Renal cortex interstitium (tissue), 11 donors: ENCODE data around the gene KCNQ1. TPM values are rescaled to one million over a fixed set of nuclear protein-coding genes. Genes with fewer than 3 reads are reported as not detected.
A peak's percentile ranks its signal among the peaks of the same experiment; 100 is the strongest.

Source experiments
- DNase-seq, 11 donors: peaks; one replicate each; pipeline ENCODE4 v3.0.0-alpha.2; 2013; ENCODE audit warnings: low read depth in 9 of 11, low spot score in 4 of 11; ENCODE audit errors: extremely low read depth in 1 of 11
- polyA plus RNA-seq, 3 donors: library from polyadenylated mRNA; unstranded; fragments of 120-200 nt; gene quantifications; one replicate each; pipeline ENCODE4 v1.2.1, GENCODE V29; 2013; ENCODE audit not compliant: insufficient read length in 3 of 3

Gene KCNQ1
- polyA plus RNA-seq, 3 donors = 9.2 to 13.2 (median 10.6) TPM

DNA sequence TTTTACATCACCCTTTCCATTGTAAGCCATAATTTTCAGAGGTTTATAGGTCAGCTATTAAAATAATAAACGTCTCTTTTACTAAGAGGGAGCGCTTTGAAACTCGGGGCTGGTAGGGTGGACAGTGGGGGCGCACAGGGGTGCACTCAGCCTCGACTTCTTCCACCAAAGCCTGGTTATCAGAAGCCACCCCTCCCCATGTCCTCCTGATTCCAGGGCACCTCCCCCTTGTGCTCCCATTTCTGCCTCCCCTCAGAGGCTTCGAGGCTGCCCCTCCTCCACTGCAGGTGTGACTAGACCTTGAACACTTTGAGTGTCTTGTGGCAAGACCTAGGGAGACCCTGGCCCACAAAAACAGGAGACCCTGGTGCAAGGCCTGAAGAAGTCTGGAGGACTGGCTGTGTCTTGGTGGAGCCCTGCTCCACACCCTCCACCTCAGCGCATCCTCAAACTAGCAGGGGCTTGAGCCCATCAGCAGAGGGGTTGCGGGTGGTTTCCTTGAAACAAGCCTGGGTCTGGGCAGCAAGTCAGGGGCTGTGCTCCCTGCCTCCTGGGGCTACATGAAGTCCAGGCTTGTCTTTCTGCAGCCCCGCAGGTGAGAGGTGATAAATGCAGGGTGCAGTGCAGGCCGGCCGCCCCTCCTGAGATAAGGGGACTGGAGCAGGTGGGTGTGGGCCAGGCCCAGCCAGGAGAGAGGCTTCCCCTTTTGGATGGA, 437.7 kb downstream of the KCNQ1 start:
- DNase-seq = no peak

DNA sequence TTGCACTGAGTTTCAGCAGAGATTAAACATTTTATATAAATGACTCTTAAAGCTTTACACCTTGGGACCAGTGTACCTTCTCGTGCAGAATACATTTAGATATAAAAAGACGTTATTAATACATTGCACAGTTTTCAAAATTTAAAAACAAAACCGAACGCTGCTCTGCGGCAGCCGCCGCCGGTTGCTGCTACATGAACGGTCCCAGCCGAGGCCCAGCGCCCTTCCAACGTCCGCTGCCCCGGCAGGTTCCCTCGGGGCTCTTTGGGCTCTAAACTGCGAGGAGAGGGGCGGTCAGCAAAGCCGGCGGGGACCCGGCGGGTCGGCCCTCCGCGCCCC, 438.8 kb downstream of the KCNQ1 start:
- no peak for DNase-seq

DNA sequence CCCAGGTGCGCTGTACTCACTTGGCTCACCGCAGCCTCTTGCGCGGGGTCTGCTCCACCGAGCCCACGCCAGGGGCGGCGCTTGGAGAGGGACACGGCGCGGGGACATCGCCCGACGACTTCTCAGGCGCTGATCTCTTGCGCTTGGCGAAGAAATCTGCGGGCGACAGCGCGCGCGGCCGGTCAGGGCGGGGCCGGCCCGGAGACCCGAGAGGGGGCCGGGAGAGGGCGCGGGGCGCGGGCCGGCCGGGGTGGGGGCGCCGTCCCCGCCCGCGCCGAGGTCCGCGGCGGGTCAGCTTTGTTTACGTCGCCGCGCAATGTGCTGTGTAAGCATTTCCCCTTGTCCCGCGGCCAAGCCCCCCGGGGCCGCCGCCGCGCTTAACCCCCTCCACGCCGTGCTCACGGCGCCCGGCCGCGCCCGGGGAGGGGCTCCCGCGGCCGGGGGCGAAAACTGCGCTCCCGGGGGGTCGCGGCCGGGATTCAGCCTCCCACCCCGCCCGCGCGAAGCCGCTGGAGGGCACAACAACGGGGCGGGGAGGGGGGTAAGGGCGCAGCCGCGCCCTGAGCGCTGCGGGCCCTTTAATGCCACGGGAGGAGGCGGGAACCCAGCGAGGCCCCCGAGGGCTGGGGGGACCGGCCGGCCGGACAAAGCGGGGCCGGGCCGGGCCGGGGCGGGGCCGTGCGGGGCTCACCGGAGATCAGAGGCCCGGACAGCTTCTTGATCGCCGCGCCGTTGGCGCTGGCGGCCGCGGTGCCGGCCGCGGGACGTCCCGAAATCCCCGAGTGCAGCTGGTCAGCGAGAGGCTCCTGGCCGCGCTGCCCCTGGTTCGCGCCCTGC, 439.4 kb downstream of the KCNQ1 start:
- DNase-seq = no peak

DNA sequence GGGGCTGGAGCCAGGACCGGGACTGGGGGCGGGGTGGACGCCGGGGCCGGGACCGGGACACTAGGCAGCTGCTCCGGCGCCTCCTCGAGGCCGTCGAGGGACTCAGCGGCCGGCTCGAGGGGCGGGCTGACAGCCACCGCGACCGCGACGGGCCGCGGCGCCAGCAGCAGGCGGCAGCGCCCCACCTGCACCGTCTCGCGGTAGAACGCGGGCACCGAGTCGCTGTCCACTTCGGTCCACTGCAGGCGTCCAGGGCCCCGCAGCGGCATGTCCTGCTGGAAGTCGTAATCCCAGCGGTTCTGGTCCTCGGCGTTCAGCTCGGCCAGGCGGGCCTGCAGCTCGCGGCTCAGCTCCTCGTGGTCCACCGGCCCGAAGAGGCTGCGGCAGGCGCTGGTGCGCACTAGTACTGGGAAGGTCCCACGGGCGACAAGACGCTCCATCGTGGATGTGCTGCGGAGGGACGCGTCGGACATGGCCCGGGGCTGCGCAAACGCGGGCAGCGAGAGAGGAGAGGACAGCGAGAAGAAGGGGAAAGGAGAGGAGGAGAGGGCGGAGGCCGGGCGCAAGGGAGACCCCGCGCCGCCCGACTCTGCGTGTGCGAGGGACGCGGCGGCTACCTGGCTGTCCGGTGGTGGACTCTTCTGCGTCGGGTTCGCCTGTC, 440.3 kb downstream of the KCNQ1 start:
- peak in 2 of 11 donors; percentile 59 to 61 for DNase-seq

DNA sequence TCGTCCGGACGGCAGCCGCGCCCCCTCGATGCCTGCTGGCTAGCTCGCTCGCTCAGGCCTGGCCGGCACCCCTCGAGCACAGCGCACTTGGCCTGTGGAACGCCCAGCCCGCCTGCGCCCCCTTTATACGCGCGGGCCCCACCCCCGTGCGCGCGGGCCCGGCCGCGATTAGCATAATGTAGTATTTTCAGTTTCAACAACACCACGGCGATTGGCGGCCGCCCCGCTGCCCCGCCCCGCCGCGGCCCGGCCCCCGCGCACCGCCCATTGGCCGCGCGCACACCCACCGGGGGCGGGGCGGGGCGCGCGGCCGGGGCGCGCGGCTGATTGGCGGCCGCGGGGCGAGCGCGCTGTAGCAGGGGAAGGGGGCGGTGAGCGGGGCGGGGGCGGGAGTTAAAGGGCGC, 440.9 kb downstream of the KCNQ1 start, which contains the start of gene CDKN1C:
TSS of gene CDKN1C (minus strand) at position 98 of the 404 bp plus-strand sequence. CDS start 319 bp downstream, outside the sequence.
- peak in 9 of 11 donors; percentile 65 to 92 (median 83) for DNase-seq

DNA sequence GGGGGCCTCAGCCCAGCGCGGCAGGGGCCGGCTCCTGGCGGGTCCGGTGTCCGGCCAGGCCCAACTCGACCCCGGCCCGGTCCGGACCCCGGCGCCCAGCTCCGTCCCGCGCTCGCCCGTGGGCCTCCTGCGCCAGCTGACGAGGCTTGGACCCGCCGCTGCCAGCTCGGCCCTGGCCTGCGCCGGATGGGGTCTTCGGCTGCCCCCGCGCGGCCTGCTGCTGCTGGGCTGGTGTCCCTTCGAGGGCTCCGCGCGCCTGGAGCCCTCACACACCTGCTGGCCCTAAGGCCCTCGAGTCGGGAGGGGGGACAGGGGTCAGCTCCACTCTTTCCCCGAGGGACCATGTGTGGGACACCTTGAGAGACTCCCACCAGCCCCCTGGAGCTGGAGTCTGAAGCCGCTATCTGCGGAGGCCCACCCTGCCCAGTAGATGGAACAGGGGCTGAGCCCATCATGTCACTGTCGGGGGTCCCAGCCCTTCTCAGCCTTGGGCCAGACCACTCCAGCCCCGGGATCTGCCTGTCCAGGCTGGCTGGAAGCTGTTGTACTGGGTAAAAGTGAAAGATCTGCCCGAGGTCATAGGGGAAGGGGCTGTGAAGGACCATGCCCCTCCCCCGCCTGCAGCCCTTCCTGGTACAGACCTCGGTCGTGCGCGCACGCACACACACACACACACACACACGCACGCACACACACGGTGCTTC, 441.5 kb downstream of the KCNQ1 start:
- DNase-seq = peak in 3 of 11 donors; percentile 56 to 59 (median 56)

DNA sequence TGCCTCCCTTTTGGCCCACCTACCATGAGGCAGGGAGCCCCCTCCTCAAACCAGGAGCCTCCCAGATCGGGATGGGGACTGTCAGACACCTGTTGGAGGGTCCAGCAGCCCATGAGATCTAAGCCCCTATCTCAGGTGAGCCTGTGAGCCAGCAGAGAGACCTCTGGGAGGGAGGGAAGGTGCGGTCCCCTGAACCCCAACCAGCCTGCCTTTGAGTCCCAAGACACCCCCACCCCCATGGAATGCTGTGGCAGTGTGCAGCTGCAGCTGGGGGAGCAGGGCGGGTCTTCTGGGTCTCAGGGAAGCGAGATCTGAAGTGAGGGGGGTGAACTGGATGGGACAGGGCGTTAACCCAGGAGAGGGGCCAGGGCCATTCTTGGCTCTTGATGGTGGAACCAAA, 442.1 kb downstream of the KCNQ1 start:
- DNase-seq = no peak

DNA sequence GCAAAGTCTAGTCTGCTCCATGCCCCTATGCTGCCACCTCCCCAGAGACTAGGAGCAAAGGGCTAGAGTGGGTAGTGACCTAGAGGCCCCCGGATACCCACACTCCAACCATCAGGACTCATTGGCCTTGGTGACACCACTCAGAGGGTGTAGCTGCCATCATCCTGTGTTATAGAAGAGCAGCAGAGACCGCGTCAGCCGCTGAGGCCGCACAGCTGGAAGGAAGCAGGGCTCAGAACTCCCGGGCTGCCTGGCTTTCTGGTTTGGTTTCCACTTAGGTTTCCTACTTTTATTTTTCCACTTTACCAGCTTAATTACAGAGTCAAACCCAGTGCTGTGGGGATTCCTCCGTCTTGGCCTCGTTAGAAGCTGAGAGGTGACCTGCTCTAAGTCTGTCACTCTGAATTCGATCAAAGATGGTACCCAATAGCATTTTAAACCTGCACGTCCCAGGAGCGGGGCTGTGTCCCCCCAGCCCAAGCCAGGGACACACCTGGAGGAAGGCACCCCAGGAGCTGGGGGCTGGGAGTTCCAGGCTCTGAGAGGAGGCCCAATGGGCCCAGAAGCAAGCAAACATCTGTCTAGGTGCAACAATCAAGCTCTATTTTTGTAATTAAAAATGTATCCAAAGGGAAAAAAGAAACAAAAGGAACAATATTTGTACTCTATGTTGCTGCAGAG, 442.8 kb downstream of the KCNQ1 start:
- no peak for DNase-seq

DNA sequence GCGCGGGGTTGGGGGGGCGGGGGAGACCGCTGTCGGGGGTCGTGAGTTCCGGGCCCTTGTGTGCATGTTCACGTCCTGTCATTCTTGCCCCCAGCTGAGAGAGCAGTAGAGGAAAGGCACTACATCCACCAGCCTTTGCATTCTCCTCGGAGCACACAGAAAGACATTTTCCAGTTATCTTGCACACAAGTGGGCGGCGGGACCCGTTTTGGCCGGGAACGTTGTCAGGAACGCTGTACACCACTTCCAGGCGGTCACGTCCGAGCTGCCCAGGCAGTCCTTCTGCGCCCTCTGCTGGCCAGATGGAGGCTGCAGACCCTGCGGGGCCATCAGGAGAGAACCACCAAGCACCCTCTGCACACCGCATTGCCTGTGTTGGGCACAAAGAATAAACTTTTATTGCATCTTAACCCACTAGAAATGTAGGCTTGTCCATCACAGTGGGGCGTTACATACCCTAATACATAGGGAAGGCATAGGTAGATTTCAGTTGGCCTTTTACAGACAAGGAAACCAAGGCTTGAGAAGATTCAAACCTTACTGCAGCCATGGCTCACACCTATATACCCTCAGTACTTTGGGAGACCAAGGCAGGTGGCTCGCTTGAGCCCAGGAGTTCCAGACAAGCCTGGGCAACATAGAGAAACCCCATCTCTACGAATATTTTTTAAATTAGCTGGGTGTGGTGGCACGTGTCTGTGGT, 443.6 kb downstream of the KCNQ1 start:
- DNase-seq = peak in 8 of 11 donors; percentile 81 to 87 (median 82)

DNA sequence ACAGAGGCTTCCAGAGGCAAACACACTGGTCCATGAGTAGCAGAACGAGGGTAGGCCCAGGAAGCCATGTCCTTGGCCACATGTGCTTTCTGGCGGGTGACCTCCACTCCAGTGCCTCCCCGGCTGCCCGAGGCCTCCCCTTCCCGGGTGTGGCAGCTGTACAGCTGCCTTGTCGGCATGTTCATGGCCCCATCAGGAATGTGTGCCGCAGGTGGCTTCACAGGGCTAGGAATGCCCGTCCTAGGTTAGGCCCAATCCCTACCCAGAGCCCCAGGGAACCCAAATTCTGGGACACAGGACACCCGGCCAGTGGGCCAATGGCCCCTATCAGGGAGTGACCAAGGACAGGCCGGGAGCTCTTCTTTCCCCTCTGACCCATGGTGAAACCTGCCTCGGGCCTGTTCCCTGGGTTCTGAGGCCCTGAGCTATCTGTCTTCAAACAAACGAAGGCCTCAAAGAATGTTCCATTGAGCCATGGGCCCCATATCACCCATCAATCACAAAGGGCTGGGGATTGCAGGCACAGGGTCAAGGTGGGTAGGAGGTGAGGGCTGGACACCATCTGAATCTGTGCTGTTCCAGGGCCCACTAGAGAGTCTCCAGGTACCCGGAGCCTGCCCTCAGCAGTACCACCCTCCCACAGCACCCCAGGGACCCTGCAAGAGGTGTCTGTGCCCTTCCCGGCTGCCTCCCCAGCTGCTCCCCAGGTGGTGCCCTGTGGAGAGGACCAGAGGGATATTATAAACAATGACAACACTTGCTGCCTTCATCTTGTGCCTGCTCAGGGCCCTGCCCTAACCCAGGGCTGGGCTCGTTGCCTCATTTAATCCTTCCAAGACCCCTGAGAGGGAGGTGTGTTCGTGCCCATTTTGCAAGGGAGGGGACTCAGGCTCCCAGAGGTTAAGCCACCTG, 444.8 kb downstream of the KCNQ1 start:
- DNase-seq = no peak

DNA sequence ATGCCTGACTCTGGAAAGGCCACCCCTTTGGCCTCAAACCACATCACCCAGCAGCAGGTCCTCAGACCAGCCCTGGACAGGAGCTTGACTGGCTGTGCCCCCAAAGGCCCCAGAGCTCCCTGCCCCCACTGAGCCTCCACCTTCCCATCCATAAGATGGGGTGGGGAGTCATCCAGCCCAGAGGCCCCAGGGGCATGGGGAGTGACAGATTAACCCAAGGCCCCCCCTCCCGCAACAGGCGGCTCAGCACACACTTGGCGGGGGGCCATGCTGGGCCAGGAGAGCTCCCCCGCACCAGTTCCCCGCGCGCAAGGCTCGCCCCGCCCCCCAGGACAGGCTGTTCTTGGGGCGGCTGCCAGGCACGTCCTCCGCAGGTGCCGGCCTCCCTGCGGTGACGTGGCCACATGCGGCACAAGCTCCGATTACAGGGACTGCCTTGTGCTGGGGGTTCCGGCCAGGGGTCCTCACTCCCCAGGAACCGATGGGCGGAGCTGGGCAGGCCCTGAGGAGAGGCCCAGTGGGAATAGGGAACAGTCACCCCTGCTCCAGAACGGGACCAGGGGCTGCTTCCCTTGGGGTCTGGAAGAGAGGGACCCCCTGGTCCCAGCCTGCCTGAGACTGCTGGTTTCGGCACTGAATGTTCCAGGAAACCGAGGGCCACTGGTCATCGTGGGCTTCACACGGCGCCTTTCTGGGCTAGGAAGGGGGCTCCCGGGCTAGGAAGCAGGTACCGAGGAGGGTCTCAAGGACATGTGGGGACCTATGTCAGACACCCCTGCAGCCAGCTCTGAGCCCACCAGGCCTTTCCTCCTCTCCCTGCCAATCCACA, 445.9 kb downstream of the KCNQ1 start:
- peak in 6 of 11 donors; percentile 65 to 71 (median 67) for DNase-seq

DNA sequence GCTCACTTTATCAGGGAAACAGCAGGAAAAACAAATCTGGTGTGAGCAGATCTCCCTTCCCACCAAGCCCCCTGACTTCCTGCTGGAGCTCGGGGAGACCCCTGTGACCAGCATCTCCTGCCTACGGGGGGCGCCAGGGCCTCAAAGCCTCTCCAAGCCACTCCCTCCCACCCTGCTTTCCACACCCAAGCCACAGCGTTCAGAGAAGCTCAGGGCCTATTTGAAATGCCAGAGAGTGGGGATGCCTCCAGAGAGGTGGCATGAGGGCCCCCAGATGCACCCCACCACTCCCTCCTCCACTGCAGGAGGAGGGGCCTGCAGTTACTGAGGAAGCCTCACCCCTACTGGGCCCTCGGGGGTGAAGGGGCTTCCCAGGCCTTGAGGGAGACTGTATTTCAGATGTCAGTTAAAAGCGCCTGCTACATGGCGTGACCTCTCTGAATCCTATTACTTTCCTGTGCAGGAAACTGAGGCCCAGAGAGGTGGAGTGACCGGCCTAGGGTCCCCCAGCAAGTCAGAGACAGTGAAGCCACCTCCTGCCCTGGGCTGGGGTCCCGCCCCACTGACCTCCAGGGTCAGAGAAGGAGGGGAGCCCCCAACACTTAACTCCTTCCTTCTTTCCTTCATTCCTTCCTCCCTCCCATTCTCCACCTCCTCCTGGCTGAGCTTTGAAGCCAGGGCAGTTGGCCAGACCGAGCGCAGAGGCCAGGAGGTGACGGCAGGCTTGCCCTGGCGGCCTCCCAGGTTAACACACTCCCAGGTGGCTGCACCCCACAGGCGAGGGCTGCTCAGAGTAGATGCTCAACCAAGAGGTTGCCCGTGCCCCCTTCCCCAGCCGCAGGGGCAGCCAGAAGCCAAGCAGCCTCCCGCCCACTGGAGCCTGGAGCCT, 446.8 kb downstream of the KCNQ1 start:
- peak in 1 of 11 donors; percentile 62 for DNase-seq

DNA sequence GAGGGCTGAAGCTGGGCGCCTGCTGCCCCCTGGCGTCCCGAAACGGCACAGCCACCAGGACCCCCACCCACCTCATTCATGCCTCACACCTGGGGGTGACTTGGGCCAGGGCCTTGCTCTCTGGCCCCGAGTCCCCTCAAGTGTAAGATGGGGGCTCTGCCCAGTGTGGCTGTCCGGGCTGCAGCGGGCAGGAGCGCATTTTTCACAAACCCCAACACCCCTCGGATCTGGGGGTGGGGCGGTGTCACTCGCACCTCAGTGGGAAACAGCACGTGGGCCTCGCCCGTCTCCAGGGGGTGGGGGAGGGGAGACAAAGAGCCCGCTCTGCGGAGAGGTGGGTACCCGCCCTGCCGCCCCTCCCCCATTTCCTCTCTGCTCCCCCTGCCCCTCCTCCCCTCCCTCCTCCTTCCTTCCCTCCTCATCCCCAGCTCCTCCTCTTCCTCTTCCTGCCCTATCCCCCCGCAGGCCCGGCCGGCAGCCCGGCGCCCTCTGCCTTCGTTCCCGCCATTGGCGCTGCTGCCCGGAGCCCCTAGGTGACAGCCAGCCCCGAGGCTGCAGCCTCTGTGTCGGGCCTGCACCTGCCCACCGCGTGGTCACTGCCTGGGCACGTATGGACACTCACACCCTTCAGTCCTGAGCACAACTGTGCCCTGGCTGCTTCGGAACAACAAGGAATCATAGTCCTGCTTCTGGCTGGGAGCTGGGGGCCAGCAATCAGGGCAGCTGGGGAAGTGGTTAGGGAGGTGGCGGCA, 447.6 kb downstream of the KCNQ1 start:
- DNase-seq = peak in 4 of 11 donors; percentile 51 to 71 (median 66)

DNA sequence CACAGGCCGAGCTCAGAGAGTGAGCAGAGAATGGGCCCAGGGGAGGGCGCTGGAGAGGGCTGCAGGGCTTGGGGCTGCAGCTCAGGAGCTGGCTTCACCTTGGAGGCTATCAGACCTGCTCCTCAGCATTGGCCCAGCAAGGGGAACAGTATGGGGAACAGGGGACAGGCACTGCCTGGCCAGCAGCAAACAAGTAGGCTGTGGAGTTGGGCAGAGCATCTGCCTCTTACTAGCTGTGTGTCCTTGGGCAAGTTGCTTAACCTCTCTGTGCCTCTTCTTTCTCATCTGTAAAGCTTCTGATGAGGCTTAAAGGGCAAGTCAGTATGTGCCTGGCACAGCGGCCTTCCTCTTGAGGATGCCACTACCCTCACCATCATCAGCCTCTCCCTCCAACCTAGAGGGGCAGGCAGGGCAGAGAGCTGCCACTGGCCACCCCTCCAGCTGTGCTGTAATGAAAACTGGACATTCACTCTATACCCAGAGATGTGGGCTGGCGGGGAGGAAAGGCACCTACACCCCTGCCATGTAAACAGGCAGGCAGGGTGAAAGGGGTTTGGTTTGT, 448.2 kb downstream of the KCNQ1 start:
- no peak for DNase-seq
